Neural progenitor cell (in vitro differentiated cells): ENCODE measurements around the gene CCDC167. TPM values are rescaled to one million over a fixed set of nuclear protein-coding genes. Genes with fewer than 3 reads are reported as not detected.

Source experiments
- DNase-seq: peaks from one replicate; pipeline ENCODE4 v3.0.0-alpha.2; 2016; ENCODE audit warnings: low spot score
- H2AFZ ChIP-seq: fragments of 200-600 bp; sonication (generic); replicated peaks from 2 replicates; pipeline ENCODE4 v1.6.1; 2016; ENCODE audit warnings: antibody characterized with exemption
- H3F3A ChIP-seq: fragments of 200-600 bp; sonication (generic); 2 replicates; pipeline ENCODE4 v1.6.1; 2016; ENCODE audit warnings: antibody characterized with exemption, low read depth
- H3K27ac ChIP-seq: fragments of 200-600 bp; sonication (generic); 2 replicates; pipeline ENCODE4 v1.5.1; 2016; ENCODE audit warnings: mild to moderate bottlenecking
- H3K27me3 ChIP-seq: fragments of 200-600 bp; sonication (generic); 2 replicates; pipeline ENCODE4 v1.6.1; 2016; ENCODE audit warnings: mild to moderate bottlenecking, moderate library complexity
- H3K36me3 ChIP-seq: fragments of 200-600 bp; sonication (generic); 2 replicates; pipeline ENCODE4 v1.5.1; 2016
- H3K4me1 ChIP-seq: fragments of 200-600 bp; sonication (generic); 2 replicates; pipeline ENCODE4 v1.6.1; 2016; ENCODE audit warnings: mixed run types
- H3K4me2 ChIP-seq: fragments of 200-600 bp; sonication (generic); 2 replicates; pipeline ENCODE4 v1.6.1; 2016
- H3K4me3 ChIP-seq: fragments of 200-600 bp; sonication (generic); 2 replicates; pipeline ENCODE4 v1.5.1; 2016
- H3K79me2 ChIP-seq: fragments of 200-600 bp; sonication (generic); 2 replicates; pipeline ENCODE4 v1.6.1; 2016; ENCODE audit warnings: low read depth
- H3K9ac ChIP-seq: fragments of 200-600 bp; sonication (generic); 2 replicates; pipeline ENCODE4 v1.6.1; 2016
- H3K9me3 ChIP-seq: fragments of 200-600 bp; sonication (generic); 2 replicates; pipeline ENCODE4 v1.5.1; 2016; ENCODE audit warnings: low read depth
- H4K20me1 ChIP-seq: fragments of 200-600 bp; sonication (generic); 2 replicates; pipeline ENCODE4 v1.6.1; 2016; ENCODE audit warnings: low read depth
- H3K27ac Mint-ChIP-seq: 3 replicates; pipeline ENCODE4 v1.8.0; 2021; ENCODE audit warnings: mixed read lengths
- H3K27me3 Mint-ChIP-seq: 2 replicates; pipeline ENCODE4 v1.8.0; 2022; ENCODE audit warnings: low read depth, mild to moderate bottlenecking, inconsistent platforms, moderate library complexity, mixed read lengths; ENCODE audit not compliant: insufficient read depth
- H3K36me3 Mint-ChIP-seq: 3 replicates; pipeline ENCODE4 v1.8.0; 2021; ENCODE audit warnings: mixed read lengths
- H3K4me1 Mint-ChIP-seq: 3 replicates; pipeline ENCODE4 v1.8.0; 2021; ENCODE audit warnings: mixed read lengths
- H3K4me3 Mint-ChIP-seq: 3 replicates; pipeline ENCODE4 v1.8.0; 2021; ENCODE audit warnings: mild to moderate bottlenecking, moderate library complexity, mixed read lengths
- H3K9me3 Mint-ChIP-seq: 3 replicates; pipeline ENCODE4 v1.8.0; 2020; ENCODE audit warnings: mixed read lengths
- CTCF ChIP-seq: fragments of 200-600 bp; sonication (generic); IDR thresholded peaks from 2 replicates; pipeline ENCODE4 v1.5.1; 2017; ENCODE audit warnings: antibody characterized with exemption, mild to moderate bottlenecking
- EZH2 ChIP-seq: fragments of 200-600 bp; sonication (generic); IDR thresholded peaks from 2 replicates; pipeline ENCODE4 v1.6.1; 2017; ENCODE audit warnings: antibody characterized with exemption, mild to moderate bottlenecking, moderate library complexity
- EZH2phosphoT487 ChIP-seq: fragments of 200-600 bp; sonication (generic); IDR thresholded peaks from 2 replicates; pipeline ENCODE4 v1.6.1; 2017; ENCODE audit warnings: antibody characterized with exemption
- total RNA-seq: library from RNA; depleted of rRNA; stranded (reverse); fragments of >200 nt; gene quantifications from 2 replicates; pipeline ENCODE4 v1.2.3, GENCODE V29; 2015; ENCODE audit warnings: low replicate concordance

Gene CCDC167
- total RNA-seq, 1 donor from 2014 or later, result 30.4 TPM

DNA sequence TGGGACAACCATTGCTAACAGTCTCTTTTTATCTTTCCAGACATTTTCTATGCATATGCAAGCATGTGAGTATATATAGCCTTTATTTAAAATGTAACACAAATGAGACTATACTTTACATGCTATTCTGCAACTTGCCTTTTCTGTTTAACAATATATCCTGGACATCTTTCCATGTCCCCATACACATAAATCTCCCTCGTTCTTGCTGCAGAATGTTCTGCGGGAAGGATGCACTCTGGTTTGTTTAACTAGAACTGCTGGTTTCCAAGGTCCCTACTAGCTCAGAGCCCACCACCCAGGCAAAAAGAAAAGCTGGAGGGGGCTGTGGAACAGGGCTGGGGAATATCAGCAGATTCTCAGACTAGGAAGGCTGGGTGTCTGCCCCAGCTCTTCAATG lies 35.2 kb upstream of the CCDC167 start:
- Histone ChIP-seq H2AFZ (no peak overlapping the region), H3K4me2 (peak overlapping the region; percentile 88), H4K20me1 (no peaks in the 10 kb centered on the region), H3F3A (peaks cover 29% of the 10 kb centered on the region), H3K9me3 (no peaks in the 10 kb centered on the region), H3K4me3 (no peak overlapping the region), H3K9ac (no peak overlapping the region), H3K27me3 (peaks cover 84% of the 10 kb centered on the region), H3K27ac (no peak overlapping the region), H3K79me2 (no peaks in the 10 kb centered on the region), H3K36me3 (no peaks in the 10 kb centered on the region), H3K4me1 (peaks cover 33% of the 10 kb centered on the region)
- H3K27ac Mint-ChIP-seq, result no peak overlapping the region
- peaks cover 69% of the 10 kb centered on the region for H3K4me1 Mint-ChIP-seq
- peak overlapping the region; percentile 84 for H3K4me3 Mint-ChIP-seq
- H3K27me3 Mint-ChIP-seq, result peaks cover 44% of the 10 kb centered on the region
- TF ChIP-seq EZH2phosphoT487, result no peak
- TF ChIP-seq CTCF, result no peak
- no peak for TF ChIP-seq EZH2
- no peaks in the 10 kb centered on the region for H3K9me3 Mint-ChIP-seq
- DNase-seq, result no peak
- no peaks in the 10 kb centered on the region for H3K36me3 Mint-ChIP-seq

GRCh38 chr6:37532122-37532521 lies 32.4 kb upstream of the CCDC167 start:
- TF ChIP-seq EZH2phosphoT487 (no peak), EZH2 (no peak), CTCF (no peak)
- peaks cover 35% of the 10 kb centered on the region for H3K27me3 Mint-ChIP-seq

DNA sequence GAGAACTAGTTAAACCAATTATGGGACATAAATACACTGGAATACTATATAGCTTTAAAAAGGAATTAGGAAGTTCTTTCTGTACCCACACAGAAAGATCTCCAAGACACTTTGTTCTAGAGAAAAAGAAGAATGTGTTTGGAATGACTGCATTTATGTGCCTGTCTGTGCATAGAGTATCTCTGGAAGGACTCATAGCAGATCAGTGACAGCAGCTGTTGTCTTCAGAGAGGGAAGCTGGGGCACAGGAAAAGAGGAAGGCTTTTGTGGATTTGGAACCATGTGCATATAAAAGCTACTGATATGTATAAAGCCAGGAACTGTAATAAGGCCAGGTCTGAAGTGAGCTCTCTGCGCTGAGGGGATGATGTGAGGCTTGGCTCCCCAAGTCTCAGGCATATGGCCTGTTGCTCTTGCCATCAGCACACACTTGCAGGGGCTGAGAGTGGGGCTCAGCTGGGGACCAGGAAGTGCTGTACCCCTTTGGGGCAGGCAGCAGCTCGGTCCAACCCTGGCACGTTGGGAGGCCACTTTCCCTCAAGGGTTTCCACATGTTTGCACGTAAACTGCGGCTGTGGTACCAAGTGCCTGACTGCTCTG lies 31.8 kb upstream of the CCDC167 start:
- Histone ChIP-seq H3F3A (peaks cover 11% of the 10 kb centered on the region), H3K36me3 (no peaks in the 10 kb centered on the region), H3K4me3 (no peak overlapping the region), H3K4me2 (no peak overlapping the region), H2AFZ (no peak overlapping the region), H3K79me2 (no peaks in the 10 kb centered on the region), H4K20me1 (no peaks in the 10 kb centered on the region), H3K4me1 (peaks cover 17% of the 10 kb centered on the region), H3K27me3 (peaks cover 64% of the 10 kb centered on the region), H3K9me3 (no peaks in the 10 kb centered on the region), H3K9ac (no peak overlapping the region), H3K27ac (no peak overlapping the region)
- H3K36me3 Mint-ChIP-seq, result no peaks in the 10 kb centered on the region
- H3K27me3 Mint-ChIP-seq, result peaks cover 40% of the 10 kb centered on the region
- no peak for DNase-seq
- no peak overlapping the region for H3K27ac Mint-ChIP-seq
- no peak for TF ChIP-seq EZH2
- no peak for TF ChIP-seq EZH2phosphoT487
- no peak for TF ChIP-seq CTCF
- no peaks in the 10 kb centered on the region for H3K9me3 Mint-ChIP-seq
- no peak overlapping the region for H3K4me3 Mint-ChIP-seq
- H3K4me1 Mint-ChIP-seq, result peaks cover 45% of the 10 kb centered on the region

More at GRCh38 chr6:37532122-37532521, 32.4 kb upstream of the CCDC167 start:
- Mint-ChIP-seq H3K27ac (no peak overlapping the region), H3K4me3 (no peak overlapping the region), H3K36me3 (no peaks in the 10 kb centered on the region), H3K9me3 (no peaks in the 10 kb centered on the region), H3K4me1 (peaks cover 50% of the 10 kb centered on the region)
- Histone ChIP-seq H3K9ac (no peak overlapping the region), H4K20me1 (no peaks in the 10 kb centered on the region), H3K4me2 (no peak overlapping the region), H3F3A (peaks cover 16% of the 10 kb centered on the region), H3K27me3 (peaks cover 68% of the 10 kb centered on the region), H2AFZ (no peak overlapping the region), H3K4me1 (peaks cover 23% of the 10 kb centered on the region), H3K36me3 (no peaks in the 10 kb centered on the region), H3K79me2 (no peaks in the 10 kb centered on the region), H3K9me3 (no peaks in the 10 kb centered on the region), H3K4me3 (no peak overlapping the region), H3K27ac (no peak overlapping the region)
- no peak for DNase-seq
